ENCODE results near the gene MOGAT1. TPM values are rescaled to one million over a fixed set of nuclear protein-coding genes. Genes with fewer than 3 reads are reported as not detected.
A peak's percentile ranks its signal among the peaks of the same experiment; 100 is the strongest.

The MOGAT1 gene
- total and polyA plus RNA-seq, 2 of the 4 experiments (the other 2 are of a cell fraction): not detected

DNA sequence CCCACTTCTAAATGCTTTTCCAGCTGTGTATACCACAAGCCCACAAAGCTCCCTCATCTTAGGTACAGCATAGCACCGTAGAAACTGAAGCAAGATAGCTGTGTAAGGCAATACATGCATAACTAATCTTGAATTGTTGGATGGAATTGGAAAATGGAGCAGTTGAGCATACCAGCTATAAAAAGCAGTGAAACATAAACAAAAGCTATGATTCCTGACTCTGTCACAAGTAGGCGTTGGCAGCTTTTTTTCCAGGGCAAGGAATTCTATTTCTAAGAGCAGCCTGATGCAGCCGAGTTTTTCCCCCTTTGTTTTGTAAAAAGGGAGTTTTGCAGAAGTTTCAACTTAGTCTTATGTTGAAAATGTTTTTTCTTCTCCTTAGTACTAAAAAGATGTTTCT, 32.4 kb downstream of the MOGAT1 start:
- Histone ChIP-seq H2AFZ (replicated peaks; ENCODE audit: low read length, poor library complexity) (no peak overlapping the region), H4K20me1 (ENCODE audit: insufficient read depth, low read length) (no peaks in the 10 kb centered on the region), H3K56ac (ENCODE audit: extremely low read depth, insufficient read depth, low read length) (no peak overlapping the region), H3K4me3 (ENCODE audit: insufficient read depth, low read depth, low read length) (no peak overlapping the region), H3K9me3 (ENCODE audit: control insufficient read depth, insufficient read depth, low read length) (no peaks in the 10 kb centered on the region), H3K27me3 (ENCODE audit: control insufficient read depth, insufficient read depth, low read length) (no peaks in the 10 kb centered on the region), H4K5ac (ENCODE audit: low read depth, low read length) (no peak overlapping the region), H3K36me3 (ENCODE audit: control insufficient read depth, insufficient read depth, low read length) (no peaks in the 10 kb centered on the region), H3K79me1 (ENCODE audit: low read depth in 1 of 2, low read length in 2 of 2) (no peaks in the 10 kb centered on the region), H3K9ac (ENCODE audit: low read depth, low read length) (no peak overlapping the region), H2AK9ac (replicated peaks; ENCODE audit: low read depth, low read length, poor library complexity) (no peak overlapping the region), H4K8ac (ENCODE audit: low read depth in 2 of 2, low read length in 2 of 2) (no peak overlapping the region), H3K14ac (replicated peaks; ENCODE audit: low read depth, low read length) (no peak overlapping the region), H3K23ac (ENCODE audit: low read depth, low read length) (no peak overlapping the region), H2BK15ac (ENCODE audit: low read depth, low read length) (no peak overlapping the region), H3K4me2 (ENCODE audit: low read depth, low read length) (no peak overlapping the region; the same call in 1 of the 2 replicates), H3K9me1 (ENCODE audit: insufficient read depth, low read length) (peaks cover 6% of the 10 kb centered on the region; the same call in 1 of the 2 replicates), H4K91ac (ENCODE audit: insufficient read depth, low read depth, low read length) (no peak overlapping the region), H2BK5ac (ENCODE audit: low read depth, low read length, poor library complexity, severe bottlenecking) (no peak overlapping the region), H3K18ac (ENCODE audit: low read depth, low read length) (no peak overlapping the region), H2BK20ac (ENCODE audit: low read depth, low read length) (no peak overlapping the region), H3K27ac (ENCODE audit: insufficient read depth, low read length) (no peak overlapping the region), H3K4me1 (ENCODE audit: control insufficient read depth, insufficient read depth, low read length) (peaks cover 11% of the 10 kb centered on the region), H3K4ac (ENCODE audit: low read depth, low read length) (no peak overlapping the region), H2AK5ac (ENCODE audit: low read depth, low read length) (no peak overlapping the region), H2BK120ac (ENCODE audit: low read depth, low read length) (0 out of 2 replicates have a peak overlapping the region, but pooled peaks have one; percentile 23)
- ATAC-seq (ENCODE audit: low read depth): peak; percentile 76
- DNase-seq: peak; percentile 82
- WGBS, 2 experiments (ENCODE audit: extremely low coverage in 2 of 2, insufficient read length in 1 of 2): no CpG with 5 or more reads among the region's 3 CpGs
- intact Hi-C loops (cut with micrococcal nuclease) (no loop called here), in situ Hi-C loops (cut with MboI; ENCODE audit: low sequenced_read_pairs) (no loop called here), dilution Hi-C loops (cut with HindIII; ENCODE audit: low sequenced_read_pairs, unreplicated experiment) (no loop called here)
- BruUV-seq (replicated peaks): no TSS peak
- POLR2A ChIA-PET (ENCODE audit: unreplicated experiment): no interaction called here
- CTCF ChIA-PET: interaction anchor here (0.8 to 1.3 kb wide), 4 partner anchors 10 to 235 kb away, joined by 3 to 4 read pairs (median 3); no protein-coding TSS in a partner anchor
- TF ChIP-seq MAFK (IDR thresholded peaks at IDR 0.05; ENCODE audit: low read depth, low read length) (0 out of 2 replicates have a peak, but pooled peaks have one; percentile 3), RCOR1 (IDR thresholded peaks at IDR 0.05; ENCODE audit: insufficient replicate concordance, low read length) (no peak)
